Activated CD8-positive, alpha-beta T cell treated with anti-CD3 and anti-CD28 coated beads for 36 hours (primary cell): ENCODE data around the gene CELF4. TPM values are rescaled to one million over a fixed set of nuclear protein-coding genes. Genes with fewer than 3 reads are reported as not detected.

Source experiments
- ATAC-seq: fragments of 200-7000 bp; cut with Tn5 transposase; one replicate; pipeline ENCODE4 v1.10.0; 2021; ENCODE audit warnings: mild to moderate bottlenecking, moderate library complexity
- CTCF ChIA-PET: fragments of 350-600 bp; sonication (Branson Sonifier 250); formaldehyde crosslinking; loops from one replicate; lab custom pipeline; 2021; ENCODE audit warnings: antibody characterized with exemption; lab: Charles Lee
- POLR2A ChIA-PET: fragments of 350-600 bp; sonication (Branson Sonifier 250); formaldehyde crosslinking; loops from one replicate; lab custom pipeline; 2021; ENCODE audit warnings: antibody characterized with exemption; lab: Charles Lee
- DNase-seq: peaks from one replicate; pipeline ENCODE4 v3.0.0-alpha.2; 2020
- H3K27ac Mint-ChIP-seq: one replicate; pipeline ENCODE4 v1.8.0; 2021; ENCODE audit warnings: mild to moderate bottlenecking, mixed read lengths
- H3K27me3 Mint-ChIP-seq: one replicate; pipeline ENCODE4 v1.8.0; 2021; ENCODE audit warnings: mixed read lengths
- H3K36me3 Mint-ChIP-seq: one replicate; pipeline ENCODE4 v1.8.0; 2021; ENCODE audit warnings: low read depth, mixed read lengths
- H3K4me1 Mint-ChIP-seq: one replicate; pipeline ENCODE4 v1.8.0; 2021; ENCODE audit warnings: low read depth, mixed read lengths
- H3K4me3 Mint-ChIP-seq: one replicate; pipeline ENCODE4 v1.8.0; 2021; ENCODE audit warnings: mild to moderate bottlenecking, moderate library complexity, mixed read lengths
- H3K9me3 Mint-ChIP-seq: one replicate; pipeline ENCODE4 v1.8.0; 2021; ENCODE audit warnings: mixed read lengths
- CTCF ChIP-seq: fragments of 200-600 bp; IDR thresholded peaks from one replicate; pipeline ENCODE4 v1.8.0; 2022; ENCODE audit warnings: antibody characterized with exemption, mild to moderate bottlenecking
- intact Hi-C: fragments of 100-400 bp; cut with micrococcal nuclease; formaldehyde crosslinking; loops from one replicate; pipeline ENCODE4 v1.10.0; 2022
- total RNA-seq, 2 experiments: library from RNA; stranded (reverse); gene quantifications; one replicate each; pipeline ENCODE4 v1.2.3, GENCODE V29; 2021

The CELF4 gene
- total RNA-seq, 2 experiments from 2014 or later = not detected

- Mint-ChIP-seq H3K4me3 (no peak overlapping the region), H3K4me1 (no peaks in the 10 kb centered on the region), H3K27me3 (peaks cover 9% of the 10 kb centered on the region), H3K9me3 (no peaks in the 10 kb centered on the region), H3K27ac (no peak overlapping the region), H3K36me3 (no peaks in the 10 kb centered on the region)
- ATAC-seq = no peak
- DNase-seq = no peak
- TF ChIP-seq CTCF = no peak
- CTCF ChIA-PET = no interaction called here
- POLR2A ChIA-PET = no interaction called here
- intact Hi-C loops = no loop called here
These were observed 64.5 kb downstream of the CELF4 start for GRCh38 chr18:37501136-37501535.

GRCh38 chr18:37499913-37500312 lies 65.7 kb downstream of the CELF4 start:
- Mint-ChIP-seq H3K4me3 (no peak overlapping the region), H3K27me3 (peaks cover 9% of the 10 kb centered on the region), H3K4me1 (no peaks in the 10 kb centered on the region), H3K36me3 (no peaks in the 10 kb centered on the region), H3K9me3 (no peaks in the 10 kb centered on the region), H3K27ac (no peak overlapping the region)
- ChIA-PET CTCF (no interaction called here), POLR2A (no interaction called here)
- DNase-seq (no peak), ATAC-seq (no peak)
- intact Hi-C loops = no loop called here
- TF ChIP-seq CTCF = no peak

- Mint-ChIP-seq H3K27me3 (peaks cover 9% of the 10 kb centered on the region), H3K9me3 (no peaks in the 10 kb centered on the region), H3K27ac (no peak overlapping the region), H3K4me3 (no peak overlapping the region), H3K4me1 (no peaks in the 10 kb centered on the region), H3K36me3 (no peaks in the 10 kb centered on the region)
- CTCF ChIA-PET = no interaction called here
- POLR2A ChIA-PET = no interaction called here
- ATAC-seq (no peak), DNase-seq (no peak)
- intact Hi-C loops = no loop called here
- no peak for TF ChIP-seq CTCF
These were observed 66.6 kb downstream of the CELF4 start for GRCh38 chr18:37499044-37499443.

GRCh38 chr18:37497853-37498518 lies 67.6 kb downstream of the CELF4 start:
- intact Hi-C loops = no loop called here
- CTCF ChIA-PET = no interaction called here
- Mint-ChIP-seq H3K9me3 (no peaks in the 10 kb centered on the region), H3K4me1 (no peaks in the 10 kb centered on the region), H3K4me3 (no peak overlapping the region), H3K27ac (no peak overlapping the region), H3K27me3 (peaks cover 11% of the 10 kb centered on the region), H3K36me3 (no peaks in the 10 kb centered on the region)
- POLR2A ChIA-PET = no interaction called here
- ATAC-seq (no peak), DNase-seq (no peak)
- TF ChIP-seq CTCF = no peak

GRCh38 chr18:37496568-37496967 lies 69.0 kb downstream of the CELF4 start:
- ATAC-seq (no peak), DNase-seq (no peak)
- no peak for TF ChIP-seq CTCF
- H3K27ac Mint-ChIP-seq = no peak overlapping the region
- ChIA-PET POLR2A (no interaction called here), CTCF (interaction anchor here (1.5 kb wide), 1 partner anchor 162 kb away, joined by 3 read pairs; no protein-coding TSS in a partner anchor)
- intact Hi-C loops = no loop called here
- no peaks in the 10 kb centered on the region for H3K36me3 Mint-ChIP-seq
- peaks cover 10% of the 10 kb centered on the region for H3K27me3 Mint-ChIP-seq
- H3K4me3 Mint-ChIP-seq = no peak overlapping the region
- no peaks in the 10 kb centered on the region for H3K9me3 Mint-ChIP-seq
- no peaks in the 10 kb centered on the region for H3K4me1 Mint-ChIP-seq
